GM21737 (cell line): ENCODE data around the gene NFAT5.
"Not testable (repeated sequence)": the region's sequence is repeated elsewhere in the genome, so short reads cannot be mapped to it uniquely, and the experiment has no call there.

ENCODE experiments used
- ATAC-seq: cut with Tn5 transposase; IDR thresholded peaks from one replicate; pipeline ENCODE4 v1.9.1; 2021; ENCODE audit warnings: mild to moderate bottlenecking, moderate library complexity; ENCODE audit not compliant: unreplicated experiment

Gene NFAT5

DNA sequence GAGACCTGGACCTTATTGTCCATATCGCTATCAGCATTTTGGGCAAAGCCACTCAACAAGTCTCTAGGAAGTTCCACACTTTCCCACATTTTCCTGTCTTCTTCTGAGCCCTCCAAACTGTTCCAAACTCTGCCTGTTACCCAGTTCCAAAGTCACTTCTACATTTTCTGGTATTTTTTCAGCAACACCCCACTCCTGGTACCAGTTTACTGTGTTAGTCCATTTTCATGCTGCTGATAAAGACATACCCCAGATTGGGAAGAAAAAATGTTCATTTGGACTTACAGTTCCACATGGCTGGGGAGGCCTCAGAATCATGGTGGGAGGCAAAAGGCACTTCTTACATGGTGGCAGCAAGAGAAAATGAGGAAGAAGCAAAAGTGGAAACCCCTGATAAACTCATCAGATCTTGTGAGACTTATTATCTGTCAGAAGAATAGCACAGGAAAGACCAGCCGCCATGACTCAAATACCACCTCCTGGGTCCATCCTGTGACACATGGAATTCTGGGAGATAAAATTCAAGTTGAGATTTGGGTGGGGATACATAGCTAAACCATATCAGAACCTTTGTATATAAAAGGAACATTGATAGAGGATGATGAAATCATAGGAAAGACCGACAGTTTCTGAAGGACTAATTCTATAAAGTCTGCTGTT, 71.6 kb downstream of the NFAT5 start:
- ATAC-seq, result not testable (repeated sequence)

DNA sequence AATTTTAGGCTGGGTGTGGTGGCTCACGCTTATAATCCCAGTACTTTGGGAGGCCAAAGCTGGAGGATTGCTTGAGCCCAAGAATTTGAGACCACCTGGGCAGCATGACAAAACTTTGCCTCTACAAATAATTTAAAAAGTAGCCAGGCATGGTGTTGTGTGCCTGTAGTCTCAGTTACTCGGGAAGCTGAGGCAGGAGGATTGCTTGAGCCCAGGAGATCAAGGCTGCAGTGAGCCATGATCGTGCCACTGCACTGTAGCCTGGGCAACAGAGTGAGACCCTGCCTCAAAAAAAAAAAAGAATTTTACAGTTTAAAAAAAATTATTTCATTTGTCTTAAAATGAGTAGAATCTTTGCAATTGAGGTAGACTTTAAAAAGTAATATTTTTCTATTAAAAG, 78.2 kb downstream of the NFAT5 start:
- not testable (repeated sequence) for ATAC-seq

DNA sequence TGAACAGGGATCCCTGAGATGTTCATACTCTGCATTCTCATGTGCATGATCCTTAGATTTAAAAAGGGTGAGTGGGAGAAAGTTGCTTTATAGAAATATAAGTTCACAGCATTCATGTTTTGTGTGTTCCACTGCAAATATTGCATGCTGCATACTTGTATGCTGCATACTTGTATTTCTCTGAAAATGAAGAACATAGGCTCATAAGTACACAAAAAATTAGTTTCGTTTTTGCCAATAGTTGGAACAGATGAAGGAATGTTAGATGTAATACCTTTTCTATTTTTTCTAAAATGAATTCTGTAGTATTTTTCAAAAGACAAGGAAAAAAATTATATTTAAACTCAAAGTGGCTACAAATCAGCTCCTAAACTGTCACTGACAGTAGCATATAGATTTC, 79.0 kb downstream of the NFAT5 start:
- no peak for ATAC-seq

DNA sequence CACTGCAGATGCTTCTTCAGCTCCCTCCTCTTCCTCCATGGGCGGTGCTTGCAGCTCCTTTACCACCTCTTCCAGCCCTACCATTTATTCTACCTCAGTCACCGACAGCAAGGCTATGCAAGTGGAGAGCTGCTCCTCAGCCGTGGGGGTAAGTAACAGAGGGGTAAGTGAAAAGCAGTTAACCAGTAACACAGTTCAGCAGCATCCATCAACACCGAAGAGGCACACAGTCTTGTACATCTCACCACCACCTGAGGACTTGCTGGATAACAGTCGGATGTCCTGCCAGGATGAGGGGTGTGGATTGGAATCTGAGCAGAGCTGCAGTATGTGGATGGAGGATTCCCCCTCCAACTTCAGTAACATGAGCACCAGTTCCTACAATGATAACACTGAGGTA, 81.3 kb downstream of the NFAT5 start:
- no peak for ATAC-seq

DNA sequence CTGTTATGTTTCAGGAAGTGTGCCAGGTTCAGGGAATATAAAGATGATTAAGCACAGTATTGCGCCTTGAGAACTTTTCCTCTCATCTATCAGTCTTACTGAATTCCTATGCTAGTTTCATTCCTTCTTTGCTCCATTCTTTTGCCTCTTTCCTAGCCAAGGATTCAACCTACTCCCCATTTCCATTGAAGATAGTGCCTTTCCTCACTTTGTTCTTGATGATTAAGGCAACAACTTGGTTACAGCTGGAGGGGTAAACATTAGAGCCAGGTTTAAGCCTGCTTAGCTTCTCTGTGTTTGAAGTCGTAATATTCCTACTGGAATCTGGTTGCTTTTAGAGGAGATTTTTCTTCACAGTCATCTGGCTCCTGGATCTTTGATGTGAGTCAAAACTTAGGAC, 85.5 kb downstream of the NFAT5 start:
- ATAC-seq, result no peak

DNA sequence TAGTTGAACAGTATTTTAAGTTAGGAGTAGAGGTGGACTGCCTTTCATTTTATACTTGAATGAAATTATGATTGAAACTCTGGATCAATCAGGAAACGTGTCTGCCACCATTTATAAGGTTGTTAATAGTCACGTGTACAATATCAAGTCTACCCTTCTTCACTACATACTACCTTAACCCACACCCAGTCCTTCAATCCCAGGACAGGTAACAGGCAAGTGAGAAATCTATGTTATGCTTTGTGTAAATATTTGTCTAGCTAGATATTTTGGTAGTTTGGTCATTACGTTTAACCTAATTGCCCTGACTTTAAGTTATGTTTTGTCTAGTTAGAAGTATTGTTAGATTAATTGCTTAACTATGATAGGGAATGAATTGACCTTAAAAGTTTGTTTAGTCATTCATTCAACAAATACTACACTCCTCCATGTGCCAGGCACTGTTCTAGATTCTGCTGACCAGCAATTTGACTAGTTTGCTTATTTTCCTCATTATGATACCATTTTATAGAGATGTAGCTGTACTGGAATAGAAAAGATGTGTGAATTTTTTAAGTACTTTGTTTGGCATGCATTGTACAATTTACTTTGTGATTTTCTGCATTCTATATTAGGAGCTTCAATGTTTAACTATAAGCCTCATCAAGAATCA, 88.6 kb downstream of the NFAT5 start:
- no peak for ATAC-seq

DNA sequence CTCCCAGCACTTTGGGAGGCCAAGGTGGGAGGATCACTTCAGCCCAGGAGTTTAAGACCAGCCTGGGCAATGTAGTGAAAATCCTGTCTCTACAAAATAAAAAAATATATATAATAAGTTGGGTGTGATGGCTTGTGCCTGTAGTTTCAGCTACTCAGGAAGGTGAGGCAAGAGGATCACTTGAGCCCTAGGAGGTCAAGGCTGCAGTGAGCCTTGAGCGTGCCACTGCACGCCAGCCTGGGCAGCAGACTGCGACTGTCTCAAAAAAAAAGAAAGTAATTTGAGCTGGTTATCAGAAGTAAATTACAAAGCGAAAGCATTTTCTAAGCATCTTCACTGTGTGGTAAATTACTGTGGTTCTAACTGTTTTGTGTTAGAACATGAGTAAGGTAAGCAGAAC, 94.4 kb downstream of the NFAT5 start:
- no peak for ATAC-seq

DNA sequence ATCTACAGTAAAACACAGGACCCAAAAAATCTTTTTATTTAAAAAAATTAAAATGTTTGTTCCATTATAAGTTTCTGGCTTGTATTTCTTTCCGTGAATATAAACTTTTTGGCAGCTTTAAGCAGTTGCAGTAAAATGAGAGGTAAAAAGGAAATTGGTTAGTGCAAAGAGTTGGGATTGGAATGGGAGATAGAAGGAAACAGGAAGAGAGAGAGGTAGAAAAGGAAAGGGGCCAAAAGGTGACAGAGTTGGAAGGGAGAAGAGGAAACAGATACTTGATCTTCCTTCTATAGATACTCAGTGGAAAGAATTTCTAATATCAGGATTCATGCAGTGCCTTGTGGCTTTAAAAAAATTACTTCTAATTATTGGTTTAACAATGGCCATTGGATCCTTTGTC, 97.1 kb downstream of the NFAT5 start:
- no peak for ATAC-seq

DNA sequence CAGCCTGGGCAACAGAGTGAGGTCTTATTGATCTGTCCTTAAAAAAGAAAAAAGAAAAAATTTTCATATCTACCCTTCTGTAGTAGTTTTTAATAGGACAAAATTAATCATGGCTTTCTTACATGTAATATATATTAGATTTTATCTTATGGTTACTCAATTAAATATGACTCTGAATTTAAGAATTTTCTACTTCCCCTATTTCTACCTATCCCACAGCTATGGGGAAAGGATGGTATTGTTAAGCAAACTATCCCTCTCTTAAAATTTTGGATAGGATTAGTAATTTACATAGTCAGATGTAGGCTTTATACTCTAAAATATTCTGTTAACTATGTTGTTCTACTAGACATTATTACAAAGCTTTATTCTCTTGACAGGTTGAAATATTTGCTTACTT, 98.1 kb downstream of the NFAT5 start:
- no peak for ATAC-seq

DNA sequence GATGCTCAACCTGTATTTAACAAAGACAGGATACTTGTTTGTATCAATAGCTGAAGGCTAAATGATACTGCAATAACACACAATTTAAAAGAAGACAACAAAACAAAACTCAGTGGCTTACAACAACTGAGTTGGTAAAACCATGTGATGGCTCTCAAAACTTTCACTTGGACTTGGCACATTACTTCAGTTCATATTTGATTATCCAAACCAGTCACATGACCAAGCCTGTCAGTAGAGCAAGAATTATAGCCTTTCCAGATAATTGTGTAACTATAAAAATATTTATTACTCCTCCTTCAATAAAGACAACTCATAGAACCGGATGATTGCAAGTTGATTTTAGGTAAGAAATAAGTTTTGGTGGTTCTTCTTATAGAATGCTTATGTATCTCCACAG, 103.8 kb downstream of the NFAT5 start:
- ATAC-seq, result no peak

DNA sequence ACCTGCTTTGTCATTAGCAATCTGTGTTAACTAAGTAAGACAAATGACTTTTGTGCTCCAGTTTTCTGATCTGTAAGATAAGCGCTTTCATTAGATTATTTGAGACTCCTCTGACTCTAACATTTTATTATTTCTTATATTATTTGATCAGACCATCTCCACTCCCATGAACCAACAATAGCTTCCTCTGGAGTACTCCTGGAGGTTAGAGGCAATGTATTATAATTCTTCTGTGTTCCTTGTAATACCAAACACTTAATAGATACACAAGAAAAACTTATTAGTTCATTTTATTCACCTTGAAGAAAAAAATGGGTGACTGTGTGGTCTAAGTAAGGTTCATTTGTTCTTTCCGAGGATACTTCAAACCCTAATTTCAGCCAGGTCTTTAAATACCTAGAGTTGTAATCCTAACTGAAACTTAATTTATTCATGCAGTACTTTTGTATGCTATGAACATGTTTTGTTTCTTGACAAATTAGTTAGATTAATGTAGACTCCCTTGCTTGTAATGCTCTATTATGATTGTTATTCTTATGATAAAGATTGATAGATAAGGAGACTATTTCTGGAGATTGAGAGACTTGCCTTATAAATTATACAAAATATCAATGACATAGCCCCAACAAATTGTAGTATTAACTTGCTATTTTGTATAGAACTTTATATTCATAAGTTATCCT, 106.7 kb downstream of the NFAT5 start:
- ATAC-seq, result no peak

DNA sequence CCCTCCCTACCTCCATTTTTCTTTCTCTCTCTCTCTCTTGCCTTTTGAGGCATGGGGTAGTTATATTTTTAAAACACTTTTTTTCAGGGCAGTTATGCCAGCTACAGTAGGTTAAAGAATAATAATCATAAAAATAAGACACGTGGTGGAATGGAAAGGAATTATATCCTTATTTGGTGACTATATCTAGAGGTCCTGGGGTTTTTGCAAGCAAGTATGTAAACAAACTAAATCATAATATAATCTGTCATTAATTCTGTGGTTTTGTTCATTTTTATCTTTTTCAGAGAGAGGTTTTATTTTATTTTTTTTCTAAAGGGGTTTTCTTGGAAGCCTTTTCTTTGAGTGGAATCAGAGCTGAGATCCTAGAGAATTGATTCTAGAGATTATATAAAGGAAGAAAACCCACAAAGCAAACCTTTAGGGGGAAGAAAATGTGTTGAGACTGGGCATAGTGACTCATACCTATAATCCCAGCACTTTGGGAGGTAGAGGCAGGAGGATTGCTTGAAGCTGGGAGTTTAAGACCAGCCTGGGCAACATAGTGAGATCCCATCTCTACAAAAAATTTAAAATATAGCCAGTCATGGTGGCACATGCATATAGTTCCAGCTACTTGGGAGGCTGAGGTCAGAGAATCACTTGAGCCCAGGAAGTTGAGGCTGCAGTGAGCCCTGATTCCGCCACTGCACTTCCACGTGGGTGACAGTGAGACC, 107.4 kb downstream of the NFAT5 start:
- no peak for ATAC-seq

DNA sequence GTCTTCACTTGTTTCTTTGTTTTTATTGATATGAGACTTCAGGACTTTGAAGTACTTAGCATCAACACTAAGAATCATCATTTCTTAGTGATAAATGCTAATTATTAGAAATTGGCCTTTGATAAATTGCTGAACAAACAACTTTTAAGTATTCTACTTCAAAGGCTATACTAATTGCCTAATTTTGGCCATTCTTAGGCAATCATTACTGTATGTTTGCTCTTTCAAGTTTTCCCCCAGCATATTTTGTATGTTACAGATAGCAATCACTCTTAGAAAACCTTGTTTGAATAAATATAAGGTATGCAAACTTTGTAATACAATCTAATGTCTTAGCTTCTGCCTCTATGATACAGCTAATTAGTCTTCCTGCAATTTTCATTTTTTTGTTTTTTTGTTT, 114.6 kb downstream of the NFAT5 start:
- no peak for ATAC-seq

DNA sequence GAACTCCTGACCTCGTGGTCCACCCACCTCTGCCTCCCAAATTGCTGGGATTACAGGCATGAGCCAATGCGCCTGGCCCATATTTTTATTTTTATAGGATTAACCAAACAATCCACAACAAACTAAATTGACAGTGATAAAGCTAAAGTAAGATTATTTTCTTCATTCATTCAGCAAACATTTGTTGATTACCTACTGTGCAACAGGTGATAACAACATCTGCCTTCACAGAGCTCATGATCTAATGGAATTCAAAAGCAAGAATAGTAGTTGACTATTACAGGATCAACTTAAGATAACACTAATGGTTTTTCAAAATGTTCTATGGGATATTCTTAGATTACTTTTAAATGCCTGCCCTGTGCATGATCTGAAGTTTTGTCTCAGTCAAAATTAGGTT, 122.8 kb downstream of the NFAT5 start:
- no peak for ATAC-seq

DNA sequence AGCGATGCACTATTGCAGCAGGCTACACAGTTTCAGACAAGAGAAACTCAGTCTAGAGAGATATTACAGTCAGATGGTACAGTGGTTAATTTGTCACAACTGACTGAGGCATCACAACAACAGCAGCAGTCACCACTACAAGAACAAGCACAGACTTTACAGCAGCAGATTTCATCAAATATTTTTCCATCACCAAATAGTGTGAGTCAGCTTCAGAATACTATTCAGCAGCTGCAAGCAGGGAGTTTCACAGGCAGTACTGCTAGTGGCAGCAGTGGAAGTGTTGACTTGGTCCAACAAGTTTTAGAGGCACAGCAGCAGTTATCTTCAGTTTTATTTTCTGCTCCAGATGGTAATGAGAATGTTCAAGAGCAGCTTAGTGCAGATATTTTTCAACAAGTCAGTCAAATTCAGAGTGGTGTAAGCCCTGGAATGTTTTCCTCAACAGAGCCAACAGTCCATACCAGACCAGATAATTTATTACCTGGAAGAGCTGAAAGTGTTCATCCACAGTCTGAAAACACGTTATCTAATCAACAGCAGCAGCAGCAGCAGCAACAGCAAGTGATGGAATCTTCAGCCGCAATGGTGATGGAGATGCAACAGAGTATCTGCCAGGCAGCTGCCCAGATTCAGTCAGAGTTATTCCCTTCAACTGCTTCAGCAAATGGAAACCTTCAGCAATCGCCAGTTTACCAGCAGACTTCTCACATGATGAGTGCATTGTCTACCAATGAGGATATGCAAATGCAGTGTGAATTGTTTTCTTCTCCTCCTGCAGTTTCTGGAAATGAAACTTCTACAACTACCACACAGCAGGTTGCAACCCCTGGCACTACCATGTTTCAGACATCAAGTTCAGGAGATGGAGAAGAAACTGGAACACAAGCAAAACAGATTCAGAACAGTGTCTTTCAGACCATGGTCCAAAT, 126.5 kb downstream of the NFAT5 start:
- no peak for ATAC-seq

DNA sequence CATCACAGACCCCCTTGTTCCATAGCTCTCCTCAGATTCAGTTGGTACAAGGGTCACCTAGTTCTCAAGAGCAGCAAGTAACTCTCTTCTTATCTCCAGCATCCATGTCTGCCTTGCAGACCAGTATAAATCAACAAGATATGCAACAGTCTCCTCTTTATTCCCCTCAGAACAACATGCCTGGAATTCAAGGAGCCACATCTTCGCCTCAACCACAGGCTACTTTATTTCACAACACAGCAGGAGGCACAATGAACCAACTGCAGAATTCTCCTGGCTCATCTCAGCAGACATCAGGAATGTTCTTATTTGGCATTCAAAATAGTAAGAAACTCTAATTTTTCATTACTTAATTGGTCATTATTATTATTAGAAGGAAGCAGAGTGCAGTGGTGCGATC, 128.2 kb downstream of the NFAT5 start:
- ATAC-seq, result no peak

DNA sequence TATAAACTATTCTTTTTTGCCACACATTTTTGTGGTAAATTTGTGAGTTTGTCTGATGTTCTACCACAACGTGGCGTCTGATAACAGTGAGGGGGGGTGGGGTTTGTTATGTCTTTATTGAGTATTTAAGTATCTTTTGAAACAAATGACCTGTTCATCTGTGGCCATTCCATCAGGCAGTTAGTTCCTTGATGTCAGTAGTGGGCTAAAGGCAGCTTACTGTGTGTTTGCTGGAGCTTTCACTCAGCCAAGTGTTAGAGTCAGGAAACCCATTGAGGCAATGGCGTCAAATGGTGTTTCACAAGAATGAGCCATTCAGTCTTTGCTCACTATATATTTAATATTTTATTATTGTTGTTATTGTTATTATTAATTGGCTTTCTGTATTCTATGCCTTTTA, 132.6 kb downstream of the NFAT5 start:
- no peak for ATAC-seq

DNA sequence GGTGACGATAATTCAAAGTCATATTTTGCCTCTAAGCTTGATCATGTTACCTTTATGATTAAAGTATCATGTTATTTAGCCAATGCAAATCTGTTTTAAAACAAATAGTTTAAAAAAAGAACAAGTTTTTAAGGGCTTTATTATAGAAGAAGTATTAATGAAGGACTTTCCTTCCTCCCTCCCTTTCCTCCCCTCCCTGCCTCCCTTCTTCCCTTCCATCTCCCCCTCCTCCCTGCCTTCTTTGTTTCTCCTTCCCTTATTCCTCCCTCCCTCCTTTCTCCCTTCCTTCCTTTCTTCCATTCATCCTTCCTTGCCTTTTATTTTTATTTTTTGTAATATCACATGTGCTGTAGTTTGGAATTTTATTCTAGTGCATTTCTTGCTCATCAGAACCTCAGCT, 134.1 kb downstream of the NFAT5 start:
- no peak for ATAC-seq

DNA sequence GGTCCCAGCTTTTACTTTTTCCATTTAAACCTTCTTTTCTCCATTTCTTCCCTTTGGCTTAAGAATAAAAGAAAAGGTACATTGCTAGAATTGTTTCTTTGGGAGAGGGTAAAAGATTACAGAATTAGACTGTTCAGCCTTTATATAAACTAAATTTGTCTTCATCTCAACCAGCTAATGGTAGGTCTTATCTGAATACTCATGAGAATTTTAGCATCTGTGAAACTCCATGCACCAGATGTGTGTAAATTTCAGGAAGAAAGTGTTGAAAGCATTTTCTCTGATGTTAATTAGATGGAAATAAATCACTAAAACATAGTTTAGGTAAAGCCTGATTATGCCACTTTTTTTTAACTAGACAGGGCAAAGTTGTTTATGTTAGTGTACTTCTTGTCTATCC, 135.7 kb downstream of the NFAT5 start:
- ATAC-seq, result no peak

DNA sequence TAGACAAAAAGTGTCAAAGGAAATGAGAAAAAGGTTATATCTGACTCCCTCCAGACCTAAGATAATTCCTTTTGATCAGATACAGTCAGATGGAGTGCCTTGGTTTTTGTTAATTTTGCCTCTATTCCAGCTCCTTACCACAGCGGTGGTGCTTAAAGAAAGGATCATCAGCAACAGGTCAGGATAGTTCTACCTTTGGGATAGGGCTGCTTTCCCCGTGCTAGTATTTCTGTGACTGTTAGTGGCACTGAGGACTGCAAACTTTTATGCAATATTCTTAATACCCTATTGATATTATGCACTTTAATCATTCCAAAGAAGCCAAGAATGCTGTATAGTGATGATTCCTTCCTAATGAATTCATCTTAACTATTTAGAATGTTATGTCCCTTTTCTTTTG, 136.1 kb downstream of the NFAT5 start:
- ATAC-seq, result no peak

DNA sequence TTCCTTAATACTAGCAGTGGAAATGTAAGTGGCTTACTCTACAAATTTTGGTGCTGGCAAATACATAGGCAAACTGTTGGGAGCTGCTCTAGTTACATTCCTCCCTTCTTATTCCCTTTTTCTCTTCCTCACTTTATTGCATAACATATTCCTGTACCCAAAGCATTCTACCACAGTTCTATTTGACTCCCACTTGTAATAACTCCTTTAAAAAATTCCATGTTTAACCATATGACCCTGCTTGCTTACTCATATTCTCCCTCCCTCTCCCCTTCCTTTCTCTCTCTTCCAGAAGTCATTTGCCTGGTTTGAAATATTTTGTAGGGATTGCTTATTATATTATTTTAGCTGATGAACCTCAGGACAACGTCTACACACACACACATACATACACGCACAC, 137.9 kb downstream of the NFAT5 start:
- no peak for ATAC-seq
